GM18517 (cell line): ENCODE data around the gene XYLB.

ENCODE experiments used
- ATAC-seq: cut with Tn5 transposase; IDR thresholded peaks from one replicate; pipeline ENCODE4 v1.9.1; 2021; ENCODE audit warnings: mild to moderate bottlenecking, moderate library complexity; ENCODE audit not compliant: unreplicated experiment

Gene XYLB

DNA sequence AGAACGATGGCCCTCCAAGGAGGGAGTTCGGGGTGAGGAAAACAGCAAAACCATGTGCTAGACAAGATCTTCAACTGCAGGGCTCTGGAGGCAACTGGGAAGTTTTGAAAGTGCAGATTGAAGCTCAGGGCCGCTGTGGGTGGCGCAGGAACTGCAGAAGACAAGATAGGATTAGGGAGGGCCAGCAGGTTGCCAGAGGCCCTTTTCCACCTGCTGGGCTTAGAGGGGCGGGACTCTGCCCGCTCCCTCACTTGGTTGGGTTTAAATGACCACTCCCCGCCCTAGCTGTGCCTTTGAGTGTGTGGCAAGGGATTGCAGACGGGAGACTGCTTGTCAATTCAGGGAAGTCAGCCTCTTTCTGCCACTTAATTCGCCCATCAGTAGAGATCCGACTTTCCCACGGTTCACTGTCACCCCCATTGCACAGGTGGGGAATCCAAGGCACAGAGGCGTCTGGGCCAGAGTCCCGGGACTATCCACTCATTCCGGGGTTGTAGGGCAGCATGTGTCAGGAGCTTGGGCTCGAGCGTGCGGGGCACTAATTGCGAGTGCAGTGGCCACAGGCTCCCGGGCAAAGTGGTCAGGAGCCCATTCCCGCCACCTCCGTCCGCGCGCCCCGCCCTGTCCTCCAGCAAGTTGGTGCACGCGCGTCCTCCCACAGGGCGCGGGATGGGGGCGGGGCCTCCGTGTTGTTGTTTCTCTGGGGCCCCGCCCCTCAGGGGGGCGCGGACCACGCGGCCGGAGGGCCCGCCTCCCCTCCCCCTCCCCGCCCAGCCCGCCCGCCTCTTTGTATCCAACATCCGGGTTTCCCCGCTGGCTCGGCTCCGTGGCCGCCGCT is 106.7 kb downstream of the XYLB start, which contains the start of gene ACVR2B:
Gene ACVR2B, plus strand, starts transcription at position 816 of the 838 bp plus-strand sequence. CDS start 433 bp downstream, outside the sequence.
- ATAC-seq = peak; percentile 39

DNA sequence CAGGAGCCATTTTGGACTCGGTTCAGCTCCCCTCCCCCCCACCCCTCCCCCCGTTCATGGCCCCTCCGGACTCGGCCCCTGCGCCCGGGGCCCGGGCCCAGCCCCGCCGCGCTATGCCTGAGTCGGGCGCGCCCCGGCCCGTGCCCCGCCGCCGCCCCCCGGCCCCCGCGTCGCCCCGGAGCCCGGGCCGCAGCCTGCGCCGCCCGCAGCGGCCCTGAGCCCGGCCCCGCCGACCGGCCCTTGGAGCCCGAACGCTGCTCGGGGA is 107.3 kb downstream of the XYLB start:
- no peak for ATAC-seq

DNA sequence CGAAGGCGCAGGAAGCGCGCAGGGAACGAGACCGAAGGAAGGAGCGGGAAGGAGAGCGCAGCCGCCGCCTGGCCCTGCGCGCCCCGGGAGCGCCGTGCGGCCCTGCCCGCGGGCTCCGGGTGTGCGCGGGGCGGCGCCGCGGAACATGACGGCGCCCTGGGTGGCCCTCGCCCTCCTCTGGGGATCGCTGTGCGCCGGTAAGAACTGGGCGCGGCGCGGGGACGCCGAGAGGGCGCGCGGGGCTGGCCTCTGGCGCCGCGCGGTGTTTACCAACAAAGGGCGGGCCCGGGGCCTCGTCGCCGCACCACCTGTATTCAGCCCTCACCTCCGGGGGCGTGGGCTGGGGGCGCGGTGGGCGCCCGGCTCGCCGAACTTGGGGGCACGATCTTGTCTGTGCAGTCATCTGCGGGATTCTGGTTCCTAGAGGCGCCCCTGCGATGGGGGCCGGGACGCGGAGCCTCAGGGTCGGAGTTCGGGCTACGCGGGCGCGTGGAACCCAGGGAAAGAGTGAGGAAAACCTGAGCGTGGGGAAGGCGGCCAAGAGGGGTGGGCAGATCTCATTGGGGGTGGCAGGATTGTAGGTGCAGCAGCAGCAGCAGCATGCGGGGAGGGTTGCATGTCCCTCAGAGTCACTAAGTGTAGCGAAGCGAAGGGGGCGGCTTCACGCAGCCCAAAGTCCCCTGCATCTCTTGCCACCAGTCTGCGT is 107.7 kb downstream of the XYLB start:
- peak; percentile 35 for ATAC-seq

DNA sequence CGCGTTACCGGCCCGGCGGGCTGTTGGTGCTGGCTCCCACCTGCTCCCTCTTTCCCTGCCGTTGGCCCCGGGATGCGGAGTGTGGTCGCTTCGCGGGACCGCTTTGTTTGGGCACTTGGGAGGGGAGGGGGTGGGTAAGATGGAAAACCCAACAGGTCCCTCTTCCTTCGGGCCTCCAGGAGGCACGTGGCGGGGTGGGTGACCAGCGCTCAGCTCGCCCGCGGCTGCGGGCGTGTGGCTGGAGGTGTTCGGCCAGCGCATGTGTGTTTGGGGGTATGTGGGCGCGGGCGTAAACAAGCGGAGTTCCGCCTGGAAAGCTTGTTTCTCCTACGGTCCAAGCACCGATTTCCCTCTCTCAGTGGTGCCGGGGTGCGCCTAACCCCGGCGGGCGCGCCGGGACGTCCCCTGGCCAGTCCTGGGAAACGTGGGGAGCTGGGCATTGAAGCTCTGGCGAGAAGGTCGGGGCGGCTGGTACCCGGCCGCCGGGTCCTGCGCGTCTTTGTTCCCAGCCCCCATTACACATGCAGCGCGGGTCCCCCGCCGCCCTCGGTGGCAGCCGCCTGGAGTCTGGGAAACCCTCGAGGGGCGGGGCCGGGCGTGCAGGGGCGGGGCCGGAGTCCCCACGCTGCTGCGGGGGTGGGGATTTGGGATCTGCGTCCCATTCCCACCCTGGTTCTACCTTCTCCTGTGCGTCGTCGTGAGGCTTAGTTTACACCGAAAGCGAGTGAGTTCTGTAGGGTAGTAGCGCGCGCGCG is 108.5 kb downstream of the XYLB start:
- ATAC-seq = no peak

DNA sequence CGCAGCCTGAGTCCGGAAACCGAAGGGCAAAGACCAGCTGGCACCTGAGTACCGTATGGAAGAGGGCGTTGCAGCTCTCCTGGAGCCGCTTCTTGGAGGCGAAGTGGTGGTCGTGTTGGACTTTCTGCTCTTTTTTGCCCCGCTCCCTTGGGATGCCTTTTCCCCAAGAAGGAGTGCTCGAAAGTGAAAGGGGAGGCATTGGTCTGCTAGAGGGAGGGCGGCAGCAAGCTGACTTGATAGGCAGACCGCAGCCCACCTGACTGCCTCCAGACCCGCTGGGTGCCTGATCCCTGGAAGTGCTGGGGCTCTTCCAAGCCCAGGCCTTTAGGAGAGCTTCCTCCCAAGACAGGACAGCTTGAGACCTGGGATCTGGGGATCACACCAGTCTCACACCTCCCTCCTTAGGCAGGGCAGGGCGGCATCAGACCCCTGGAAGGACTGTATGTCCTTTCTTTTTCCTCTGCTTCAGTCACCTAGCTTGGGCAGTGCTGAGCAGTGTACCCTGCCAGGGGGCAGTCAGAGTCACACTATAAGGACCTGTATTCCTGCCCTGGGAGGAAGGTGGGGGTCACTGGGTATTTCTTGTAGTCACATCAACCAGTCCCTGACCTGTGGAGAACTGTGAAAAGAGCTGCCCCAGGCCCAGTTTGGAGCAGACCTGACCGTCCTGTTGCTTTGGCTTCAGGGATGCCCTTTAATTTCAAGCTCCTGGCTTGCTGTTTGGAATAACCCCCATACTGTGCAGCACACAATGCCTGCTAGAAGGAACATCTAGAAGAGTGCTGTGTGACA is 109.2 kb downstream of the XYLB start:
- ATAC-seq = no peak

DNA sequence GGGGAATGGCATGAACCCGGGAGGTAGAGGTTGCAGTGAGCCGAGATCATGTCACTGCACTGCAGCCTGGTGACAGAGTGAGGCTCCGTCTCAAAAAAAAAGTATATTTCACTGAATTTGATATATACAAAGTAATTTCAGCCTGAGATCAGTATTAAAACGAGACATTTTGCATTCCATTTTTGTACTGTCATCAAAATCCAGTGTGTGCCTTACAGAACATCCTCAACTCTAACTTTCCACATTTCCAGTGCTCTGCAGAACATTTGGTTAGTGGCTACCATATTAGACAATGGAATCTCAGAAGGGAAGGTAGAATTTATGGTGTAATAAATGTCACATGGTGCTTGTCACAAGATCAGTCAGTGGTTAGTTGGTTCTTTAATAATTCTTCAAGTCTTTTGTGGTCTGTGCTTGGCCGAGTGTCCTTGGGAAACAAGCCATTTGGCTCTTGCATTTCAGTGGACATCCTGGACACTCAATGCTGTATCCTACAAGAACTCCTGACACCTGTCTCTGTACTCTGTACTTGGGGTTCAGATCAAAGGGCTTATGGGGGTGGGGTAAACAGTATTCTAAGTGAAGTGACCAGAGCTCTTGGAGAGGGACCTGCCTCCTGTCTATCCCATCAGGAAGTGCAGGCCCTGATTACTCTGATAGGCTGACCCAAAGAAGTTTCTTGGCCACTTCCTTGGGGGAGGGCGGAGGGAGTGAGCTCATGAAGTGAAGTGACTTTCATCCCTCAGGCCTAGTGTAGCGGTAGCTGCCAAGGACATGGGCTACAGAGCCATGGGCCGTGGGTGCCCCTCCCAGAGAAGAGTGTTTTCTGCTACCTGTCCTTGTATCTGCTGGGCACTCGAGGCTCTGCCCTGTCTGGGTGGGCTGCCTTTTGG is 110.8 kb downstream of the XYLB start:
- no peak for ATAC-seq

DNA sequence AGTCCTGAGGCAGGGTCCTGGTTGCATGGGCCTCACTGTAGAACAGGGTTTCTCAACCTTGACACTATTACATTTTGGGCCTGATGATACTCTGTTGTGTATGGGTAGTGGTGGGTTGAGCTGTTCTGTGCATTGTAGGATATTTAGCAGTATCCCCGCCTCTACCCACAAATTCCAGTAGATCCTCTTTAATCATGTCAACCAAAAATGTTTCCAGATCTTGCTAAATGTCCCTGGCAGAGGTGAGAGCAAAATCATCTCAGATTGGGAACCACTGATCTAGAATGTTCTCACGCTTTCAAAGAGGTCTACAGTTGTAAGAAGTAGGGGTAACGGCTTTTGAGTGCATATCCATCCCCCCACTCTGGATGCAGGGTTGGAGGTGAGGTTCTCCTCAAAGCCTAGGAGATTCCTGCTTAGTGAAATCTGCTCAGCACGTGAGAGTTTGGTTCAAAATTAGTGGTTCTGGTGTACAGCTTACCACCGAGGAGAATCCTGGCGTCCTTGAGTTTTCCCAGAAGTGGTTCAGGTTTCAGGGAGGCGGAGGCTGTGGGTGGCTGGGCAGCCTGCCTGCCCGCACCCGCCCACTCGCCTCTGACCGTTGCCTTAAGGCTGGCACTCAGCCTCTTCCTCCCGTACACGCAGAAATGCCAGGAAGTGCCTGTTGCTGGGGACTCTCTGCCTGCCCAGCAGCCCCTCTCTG is 112.4 kb downstream of the XYLB start:
- no peak for ATAC-seq

DNA sequence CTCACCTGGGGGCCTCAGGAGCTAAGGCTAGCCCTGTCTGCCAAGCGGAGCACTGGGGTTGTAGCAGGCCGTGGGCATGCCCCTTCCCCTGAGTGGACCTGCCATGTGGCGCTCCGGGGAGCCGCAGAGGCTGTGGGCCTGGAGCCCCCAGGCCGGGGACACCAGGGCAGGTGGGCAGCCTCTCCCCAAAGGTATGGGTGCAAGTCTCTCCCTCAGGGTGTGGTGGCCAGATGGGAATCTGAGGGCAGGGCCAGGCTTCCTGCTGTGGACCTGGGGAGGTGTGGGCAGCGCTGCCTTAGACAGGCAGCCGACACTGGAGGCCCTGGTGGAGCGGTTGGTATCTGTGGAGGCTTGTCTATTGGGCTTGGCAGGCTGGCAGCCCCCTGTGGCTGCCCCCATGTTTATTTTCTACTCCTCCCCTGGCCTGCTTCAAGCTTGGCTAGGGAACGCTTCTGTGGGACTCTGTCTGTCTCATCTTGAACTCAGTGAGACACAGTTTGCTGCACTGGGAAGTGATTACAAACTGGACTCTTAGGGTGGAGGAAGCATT is 113.0 kb downstream of the XYLB start:
- no peak for ATAC-seq

DNA sequence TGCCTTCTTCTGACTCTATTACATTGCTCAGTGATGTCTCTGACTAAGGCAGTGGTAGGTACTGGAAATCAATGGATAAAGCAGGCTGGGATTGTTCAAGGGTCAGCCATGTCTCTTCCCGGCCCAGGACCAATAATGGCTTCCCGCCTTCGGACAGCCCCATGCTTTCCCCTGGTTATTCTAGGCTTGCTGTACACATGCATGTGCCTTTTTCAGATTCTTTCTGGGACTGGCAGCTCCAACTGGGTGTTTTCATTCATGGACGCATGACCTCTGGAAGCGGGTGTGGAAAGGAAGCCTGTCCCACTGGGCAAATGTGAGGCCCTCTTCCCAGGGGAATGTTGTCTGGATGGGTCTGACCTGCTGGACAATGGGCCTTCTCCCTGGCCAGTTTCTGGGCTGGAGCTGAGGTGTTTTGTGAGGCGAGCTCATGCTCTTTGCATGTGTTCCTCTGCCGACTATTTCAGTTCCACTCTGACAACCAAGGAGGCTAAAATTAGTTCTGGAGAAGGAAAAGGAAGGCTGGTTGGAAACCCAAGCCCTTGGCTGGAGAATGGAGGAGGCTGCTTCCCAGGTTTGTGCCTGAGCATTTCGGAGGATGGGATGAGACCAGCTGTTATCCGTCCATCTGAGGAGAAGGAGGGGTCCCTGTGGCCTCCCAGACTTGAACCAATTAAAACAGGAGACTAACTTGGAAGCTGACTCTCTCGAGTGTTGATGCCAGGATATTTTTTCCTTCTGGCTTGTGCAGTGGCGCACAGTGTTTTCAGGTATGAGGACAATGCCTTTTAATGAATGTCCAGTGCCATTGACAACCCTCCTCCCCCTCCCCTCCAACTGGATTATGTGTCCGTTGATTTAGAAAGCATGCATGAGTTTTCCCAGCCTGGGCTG is 114.0 kb downstream of the XYLB start:
- ATAC-seq = no peak
